Spinal cord (tissue), 10 donors: Measurements from ENCODE around the gene MAP3K21. TPM values are rescaled to one million over a fixed set of nuclear protein-coding genes. Genes with fewer than 3 reads are reported as not detected.
A peak's percentile ranks its signal among the peaks of the same experiment; 100 is the strongest.

Experiments used
- DNase-seq, 6 donors: peaks; one replicate each; pipeline versions ENCODE4 v3.0.0 to v3.0.0-alpha.2; 2013 to 2015; ENCODE audit warnings: low spot score in 6 of 6, low read depth in 4 of 6
- H3K27ac ChIP-seq: one replicate; pipeline ENCODE4 v1.5.1; 2013; ENCODE audit warnings: low read depth, low read length, control low read depth
- H3K27me3 ChIP-seq: one replicate; pipeline ENCODE4 v1.6.1; 2013; ENCODE audit warnings: low read length; ENCODE audit not compliant: control insufficient read depth, insufficient read depth
- H3K36me3 ChIP-seq: one replicate; pipeline ENCODE4 v1.6.1; 2013; ENCODE audit warnings: low read length; ENCODE audit not compliant: control insufficient read depth, insufficient read depth
- H3K4me1 ChIP-seq: one replicate; pipeline ENCODE4 v1.6.1; 2013; ENCODE audit warnings: low read length; ENCODE audit not compliant: control insufficient read depth, insufficient read depth
- H3K4me3 ChIP-seq: one replicate; pipeline ENCODE4 v1.5.1; 2013; ENCODE audit warnings: low read depth, low read length, control low read depth
- H3K9me3 ChIP-seq: one replicate; pipeline ENCODE4 v1.6.1; 2013; ENCODE audit warnings: low read length; ENCODE audit not compliant: control insufficient read depth, insufficient read depth
- WGBS: methylation state at CpG from one replicate; pipeline ENCODE4 v1.1.5; 2013; ENCODE audit warnings: missing lambda C conversion rate; ENCODE audit not compliant: insufficient coverage; 5-methylcytosine and 5-hydroxymethylcytosine counted together
- polyA plus RNA-seq, 2 donors: library from polyadenylated mRNA; unstranded; fragments of 120-200 nt; gene quantifications; one replicate each; pipeline ENCODE4 v1.2.1, GENCODE V29; 2013; ENCODE audit not compliant: insufficient read length in 2 of 2
- total RNA-seq, 2 donors: library from RNA; depleted of rRNA in 1 of 2; stranded (reverse); fragments of 120-200 nt in 1 of 2; fragments of >200 nt in 1 of 2; gene quantifications; one replicate each; pipeline versions ENCODE4 v1.2.3 to v1.2.4, GENCODE V29; 2013 to 2014
- donor health status: healthy.

The MAP3K21 gene
- total and polyA plus RNA-seq, 4 donors = 2.1 to 6.1 (median 5.3) TPM

GRCh38 chr1:233336554-233337456 lies 9.3 kb downstream of the MAP3K21 start:
- Histone ChIP-seq H3K27ac (no peak overlapping the region), H3K4me3 (no peak overlapping the region), H3K4me1 (no peaks in the 10 kb centered on the region), H3K36me3 (no peaks in the 10 kb centered on the region), H3K9me3 (no peaks in the 10 kb centered on the region), H3K27me3 (no peaks in the 10 kb centered on the region)
- DNase-seq = peak in 1 of 6 donors; percentile 54
- WGBS = 89% methylated on average over 4 of the region's 5 CpGs

DNA sequence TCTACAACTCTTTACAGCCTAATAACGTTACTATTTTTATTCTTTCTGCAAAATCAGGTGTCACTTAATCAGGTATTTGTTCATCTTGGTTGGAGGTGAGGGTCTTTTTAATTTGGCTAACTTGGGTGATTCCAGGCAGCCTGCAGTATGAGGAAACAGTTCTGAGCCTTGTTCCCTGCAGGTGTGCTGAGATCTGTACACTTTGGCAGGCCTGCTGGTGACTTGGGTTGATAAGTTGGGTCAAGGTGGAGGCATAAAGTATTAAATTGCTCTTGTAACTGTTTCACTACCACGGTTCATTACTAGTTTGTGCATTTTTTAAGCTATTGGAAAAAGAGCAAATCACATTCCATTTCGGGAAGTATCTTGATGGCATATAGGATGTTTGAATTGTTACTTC lies 10.0 kb downstream of the MAP3K21 start:
- Histone ChIP-seq H3K27me3 (no peaks in the 10 kb centered on the region), H3K9me3 (no peaks in the 10 kb centered on the region), H3K4me1 (no peaks in the 10 kb centered on the region), H3K4me3 (no peak overlapping the region), H3K27ac (no peak overlapping the region), H3K36me3 (no peaks in the 10 kb centered on the region)
- DNase-seq = no peak
- WGBS = no CpG with 5 or more reads among the region's 3 CpGs

GRCh38 chr1:233338102-233338501 lies 10.6 kb downstream of the MAP3K21 start:
- no CpG with 5 or more reads among the region's 2 CpGs for WGBS

DNA sequence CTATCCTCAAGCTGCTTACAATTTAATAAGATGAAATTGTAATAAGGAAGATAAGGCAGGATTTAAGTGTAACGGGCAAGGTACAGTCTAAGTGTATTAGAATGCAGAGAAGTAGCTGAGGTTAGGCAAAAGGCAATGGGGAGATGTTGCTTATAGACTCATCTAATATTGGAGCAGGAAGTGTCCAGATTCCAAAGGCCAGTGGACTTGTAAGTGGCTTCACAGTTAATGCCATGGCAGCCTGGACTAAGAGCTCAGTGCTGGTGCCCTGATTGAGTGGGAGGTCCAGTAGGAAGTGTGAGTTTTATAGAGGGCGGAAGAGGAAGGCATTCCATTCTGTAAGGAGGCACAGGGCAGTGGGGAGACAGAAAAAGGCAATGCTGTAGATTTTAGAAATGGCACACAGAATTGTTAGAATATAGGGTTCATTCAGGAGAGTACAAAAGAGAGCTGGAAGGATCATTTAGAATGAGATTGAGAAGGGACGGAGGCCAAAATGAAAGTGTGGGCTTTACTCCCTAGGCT lies 12.6 kb downstream of the MAP3K21 start:
- Histone ChIP-seq H3K4me3 (no peak overlapping the region), H3K9me3 (no peaks in the 10 kb centered on the region), H3K4me1 (no peaks in the 10 kb centered on the region), H3K27me3 (no peaks in the 10 kb centered on the region), H3K27ac (no peak overlapping the region), H3K36me3 (no peaks in the 10 kb centered on the region)
- DNase-seq = no peak
- WGBS = 82% methylated on average over 3 of the region's 3 CpGs

More at GRCh38 chr1:233338102-233338501, 10.6 kb downstream of the MAP3K21 start:
- no peaks in the 10 kb centered on the region for H3K36me3 ChIP-seq
- H3K4me1 ChIP-seq = no peaks in the 10 kb centered on the region
- H3K4me3 ChIP-seq = no peak overlapping the region
- H3K27me3 ChIP-seq = no peaks in the 10 kb centered on the region
- DNase-seq = no peak
- H3K9me3 ChIP-seq = no peaks in the 10 kb centered on the region
- H3K27ac ChIP-seq = no peak overlapping the region

DNA sequence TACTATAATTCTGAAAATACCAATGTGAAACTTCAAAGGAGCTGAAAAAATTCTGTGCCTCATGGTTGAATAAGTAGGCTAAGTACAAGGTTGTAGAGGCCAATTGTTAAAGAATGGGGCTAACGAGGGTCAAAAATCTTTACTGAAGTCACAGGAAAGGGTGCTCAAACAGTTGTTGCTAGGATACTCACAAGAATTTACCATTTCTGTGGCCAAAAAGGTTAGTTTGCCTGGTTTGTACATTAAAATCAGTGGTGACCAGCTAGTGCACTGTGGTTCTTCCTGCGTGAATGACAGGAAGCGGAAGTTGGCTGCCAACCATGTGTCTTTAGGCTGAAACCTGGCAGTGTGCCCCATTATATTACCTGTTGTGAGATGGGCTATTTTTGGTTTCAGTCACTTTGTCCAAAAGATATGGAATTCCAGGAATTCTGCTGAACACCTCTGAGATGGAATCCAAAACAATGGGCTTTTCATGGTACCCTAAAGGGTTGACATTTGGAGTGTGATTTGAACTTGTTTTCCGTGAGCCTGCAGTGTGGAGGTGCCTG lies 13.5 kb downstream of the MAP3K21 start:
- WGBS = 60% methylated on average over 4 of the region's 4 CpGs
- Histone ChIP-seq H3K4me3 (no peak overlapping the region), H3K4me1 (no peaks in the 10 kb centered on the region), H3K36me3 (no peaks in the 10 kb centered on the region), H3K27ac (no peak overlapping the region), H3K9me3 (no peaks in the 10 kb centered on the region), H3K27me3 (no peaks in the 10 kb centered on the region)
- no peak for DNase-seq

- Histone ChIP-seq H3K27ac (no peak overlapping the region), H3K4me3 (no peak overlapping the region), H3K4me1 (no peaks in the 10 kb centered on the region), H3K9me3 (no peaks in the 10 kb centered on the region), H3K27me3 (no peaks in the 10 kb centered on the region), H3K36me3 (no peaks in the 10 kb centered on the region)
- DNase-seq = no peak
Measured at GRCh38 chr1:233342086-233342485, 14.6 kb downstream of the MAP3K21 start.

DNA sequence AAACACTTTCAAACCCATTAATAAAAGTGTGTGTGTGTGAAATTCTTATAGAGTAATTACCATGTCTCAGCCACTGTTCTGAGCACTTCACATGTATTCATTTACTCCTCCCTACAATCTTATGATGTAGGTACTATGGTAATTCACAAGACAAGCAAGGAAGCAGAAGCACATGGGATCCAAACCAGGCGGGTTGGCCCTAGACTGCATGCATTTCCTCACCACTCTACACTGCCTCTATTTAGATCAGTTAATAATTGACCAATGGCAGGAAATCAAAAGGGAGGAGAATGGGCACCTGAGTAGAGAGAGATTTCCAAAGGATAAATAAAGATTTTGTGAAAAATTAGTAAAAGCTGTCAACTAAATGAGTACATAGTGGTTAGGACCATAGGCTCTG lies 15.7 kb downstream of the MAP3K21 start:
- DNase-seq = no peak
- no peaks in the 10 kb centered on the region for H3K27me3 ChIP-seq
- no peak overlapping the region for H3K4me3 ChIP-seq
- no CpG with 5 or more reads among the region's 1 CpG for WGBS
- H3K4me1 ChIP-seq = no peaks in the 10 kb centered on the region
- H3K9me3 ChIP-seq = no peaks in the 10 kb centered on the region
- H3K36me3 ChIP-seq = no peaks in the 10 kb centered on the region
- no peak overlapping the region for H3K27ac ChIP-seq

DNA sequence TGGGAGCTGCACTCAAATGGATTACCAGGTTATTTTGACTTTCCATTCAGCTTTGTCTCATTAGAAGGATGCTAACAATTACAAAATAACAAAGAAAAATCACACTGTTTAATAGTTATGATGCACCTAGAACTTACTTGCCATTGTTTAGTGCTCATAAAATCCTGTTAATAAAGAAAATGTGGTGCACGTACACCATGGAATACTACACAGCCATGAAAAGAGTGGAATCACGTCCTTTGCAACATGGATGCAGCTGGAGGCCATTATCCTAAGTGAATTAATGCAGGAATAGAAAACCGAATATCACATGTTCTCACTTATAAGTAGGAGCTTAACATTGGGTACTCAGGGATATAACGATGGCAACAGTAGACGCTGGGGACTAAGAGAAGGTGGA lies 19.8 kb downstream of the MAP3K21 start:
- no peaks in the 10 kb centered on the region for H3K4me1 ChIP-seq
- WGBS = 50% methylated on average over 2 of the region's 5 CpGs
- H3K27me3 ChIP-seq = no peaks in the 10 kb centered on the region

DNA sequence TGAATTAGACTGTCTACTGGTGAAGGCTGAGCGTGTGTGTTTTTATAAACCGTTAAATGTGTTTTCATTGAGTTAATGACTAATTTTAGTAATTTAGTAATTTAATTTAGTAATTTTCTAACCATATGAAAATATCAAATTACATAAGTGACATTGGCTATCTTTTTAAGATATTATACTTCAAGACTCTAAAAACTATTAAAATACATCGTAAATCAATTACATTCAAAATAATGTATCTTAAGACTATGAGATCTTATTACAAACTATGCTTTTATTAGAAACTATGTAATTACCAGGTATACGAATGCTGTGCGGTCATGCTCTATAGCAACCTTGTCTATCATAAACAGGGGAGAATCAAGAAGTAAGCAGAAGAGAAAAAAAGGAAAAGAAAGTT lies 21.6 kb downstream of the MAP3K21 start:
- no peak for DNase-seq
- Histone ChIP-seq H3K27ac (no peak overlapping the region), H3K4me3 (no peak overlapping the region), H3K27me3 (no peaks in the 10 kb centered on the region), H3K4me1 (no peaks in the 10 kb centered on the region), H3K36me3 (no peaks in the 10 kb centered on the region), H3K9me3 (no peaks in the 10 kb centered on the region)
- WGBS = no CpG with 5 or more reads among the region's 5 CpGs

More for the DNA sequence above, 19.8 kb downstream of the MAP3K21 start:
- no peaks in the 10 kb centered on the region for H3K36me3 ChIP-seq
- H3K27ac ChIP-seq = no peak overlapping the region
- H3K9me3 ChIP-seq = no peaks in the 10 kb centered on the region
- no peak for DNase-seq
- no peak overlapping the region for H3K4me3 ChIP-seq

GRCh38 chr1:233354983-233355382 lies 27.5 kb downstream of the MAP3K21 start:
- H3K9me3 ChIP-seq = no peaks in the 10 kb centered on the region
- no peaks in the 10 kb centered on the region for H3K36me3 ChIP-seq
- H3K27ac ChIP-seq = no peak overlapping the region
- H3K27me3 ChIP-seq = no peaks in the 10 kb centered on the region
- DNase-seq = no peak
- H3K4me1 ChIP-seq = no peaks in the 10 kb centered on the region
- no peak overlapping the region for H3K4me3 ChIP-seq
